ACC112 (cell line): ENCODE results near the gene SGK1.
A peak's percentile ranks its signal among the peaks of the same experiment; 100 is the strongest.

Experiments
- H2AFZ ChIP-seq: fragments of 200-600 bp; sonication (generic); one replicate; pipeline ENCODE4 v1.6.0; 2017; ENCODE audit warnings: antibody characterized with exemption, low read length; ENCODE audit not compliant: unreplicated experiment
- H3K27ac ChIP-seq: fragments of 200-600 bp; sonication (generic); 2 replicates; pipeline ENCODE4 v1.5.1; 2014; ENCODE audit warnings: low read depth, mild to moderate bottlenecking, antibody characterized with exemption, low read length, moderate library complexity
- H3K27me3 ChIP-seq: fragments of 200-600 bp; sonication (generic); 2 replicates; pipeline ENCODE4 v1.6.1; 2014; ENCODE audit warnings: mild to moderate bottlenecking, antibody characterized with exemption, low read length, moderate library complexity, mixed read lengths; ENCODE audit not compliant: insufficient read depth
- H3K36me3 ChIP-seq: fragments of 200-600 bp; sonication (generic); 2 replicates; pipeline ENCODE4 v1.6.1; 2016; ENCODE audit warnings: mild to moderate bottlenecking, antibody characterized with exemption, low read length, moderate library complexity, mixed read lengths; ENCODE audit not compliant: insufficient read depth
- H3K4me1 ChIP-seq: fragments of 200-600 bp; sonication (generic); one replicate; pipeline ENCODE4 v1.6.1; 2016; ENCODE audit warnings: low read length, mixed read lengths; ENCODE audit not compliant: insufficient read depth, unreplicated experiment, control insufficient read depth
- H3K4me3 ChIP-seq: fragments of 200-600 bp; sonication (generic); 2 replicates; pipeline ENCODE4 v1.5.1; 2014; ENCODE audit warnings: mild to moderate bottlenecking, low read depth, low read length
- H3K79me2 ChIP-seq: fragments of 200-600 bp; sonication (generic); one replicate; pipeline ENCODE4 v1.6.0; 2016; ENCODE audit warnings: low read length; ENCODE audit not compliant: control insufficient read depth, unreplicated experiment, insufficient read depth

The SGK1 gene

GRCh38 chr6:134128146-134128545 is 189.8 kb downstream of the SGK1 start:
- H3K79me2 ChIP-seq = no peaks in the 10 kb centered on the region
- no peaks in the 10 kb centered on the region for H3K27me3 ChIP-seq
- H2AFZ ChIP-seq = no peak overlapping the region
- H3K36me3 ChIP-seq = no peaks in the 10 kb centered on the region
- no peaks in the 10 kb centered on the region for H3K4me1 ChIP-seq
- no peak overlapping the region for H3K27ac ChIP-seq
- H3K4me3 ChIP-seq = no peak overlapping the region

GRCh38 chr6:134123666-134124208 is 194.2 kb downstream of the SGK1 start:
- H3K27me3 ChIP-seq = no peaks in the 10 kb centered on the region
- no peaks in the 10 kb centered on the region for H3K4me1 ChIP-seq
- H3K4me3 ChIP-seq = no peak overlapping the region
- no peaks in the 10 kb centered on the region for H3K36me3 ChIP-seq
- no peak overlapping the region for H3K27ac ChIP-seq
- H2AFZ ChIP-seq = peak overlapping the region; percentile 71
- no peaks in the 10 kb centered on the region for H3K79me2 ChIP-seq

- H3K27ac ChIP-seq = no peak overlapping the region
- no peaks in the 10 kb centered on the region for H3K27me3 ChIP-seq
- no peaks in the 10 kb centered on the region for H3K4me1 ChIP-seq
- H2AFZ ChIP-seq = no peak overlapping the region
- no peaks in the 10 kb centered on the region for H3K79me2 ChIP-seq
- no peak overlapping the region for H3K4me3 ChIP-seq
- H3K36me3 ChIP-seq = no peaks in the 10 kb centered on the region
These were observed 195.1 kb downstream of the SGK1 start for GRCh38 chr6:134122775-134123174.

GRCh38 chr6:134119486-134119885 is 198.4 kb downstream of the SGK1 start:
- H3K79me2 ChIP-seq = no peaks in the 10 kb centered on the region
- H3K27me3 ChIP-seq = no peaks in the 10 kb centered on the region
- no peaks in the 10 kb centered on the region for H3K4me1 ChIP-seq
- no peak overlapping the region for H3K27ac ChIP-seq
- H3K36me3 ChIP-seq = no peaks in the 10 kb centered on the region
- H2AFZ ChIP-seq = no peak overlapping the region
- H3K4me3 ChIP-seq = no peak overlapping the region
